GM10248 (cell line): Measurements from ENCODE around the gene EHD4.

Source experiments
- CTCF ChIA-PET: fragments of 300-600 bp; sonication (Branson Sonifier 250); formaldehyde crosslinking; extraction: SDS; loops from one replicate; lab custom pipeline; 2021; ENCODE audit warnings: antibody characterized with exemption; lab: Yijun Ruan, JAX
- POLR2A ChIA-PET: fragments of 350-650 bp; sonication (Branson Sonifier 250); formaldehyde crosslinking; extraction: SDS; loops from one replicate; lab custom pipeline; 2020; ENCODE audit warnings: antibody characterized with exemption; lab: Yijun Ruan, JAX
- DNase-seq: peaks from one replicate; pipeline ENCODE4 v3.0.0; 2012; ENCODE audit errors: extremely low spot score
- TF ChIP-seq, protein P1 (sequence below): IDR thresholded peaks from 2 replicates; pipeline ENCODE4 v1.5.1; 2012; ENCODE audit warnings: mild to moderate bottlenecking, low read depth; ENCODE audit errors: extremely low read depth, missing control alignments, control extremely low read depth

Gene EHD4

DNA sequence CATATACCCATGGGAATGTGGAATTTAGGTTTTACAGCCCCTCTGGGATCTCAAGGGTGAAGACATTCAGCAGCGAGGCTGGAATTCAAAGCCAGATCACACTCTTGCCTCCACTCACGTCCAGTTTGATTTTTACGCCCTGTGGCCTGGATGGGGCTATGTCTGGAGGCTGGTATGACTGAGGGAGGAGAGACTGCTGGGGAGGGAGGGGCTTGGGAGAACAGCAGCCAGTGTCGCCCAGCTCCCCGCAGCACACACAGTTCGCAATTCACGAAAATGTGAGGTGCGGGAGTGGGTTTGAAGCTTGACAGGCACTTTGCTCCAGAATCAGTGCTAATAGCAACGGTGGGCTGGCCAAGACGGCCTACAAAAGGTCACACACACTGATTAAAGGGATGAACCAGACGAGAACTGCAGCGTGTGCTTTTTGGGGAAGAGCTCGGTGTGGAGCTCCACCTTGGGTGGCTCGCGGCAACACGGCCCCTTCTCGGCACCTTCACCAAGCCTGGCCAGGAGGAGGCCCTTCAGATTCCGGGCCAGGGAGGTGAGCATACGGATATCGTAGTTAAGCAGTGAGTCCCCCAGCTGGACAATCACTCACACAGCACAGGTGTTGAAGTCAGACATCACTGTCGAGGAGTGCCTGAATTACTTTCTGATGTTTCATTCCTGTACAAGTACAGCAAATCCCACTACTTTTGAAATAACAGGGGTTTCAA lies 16.4 kb downstream of the EHD4 start:
- CTCF ChIA-PET: interaction anchor here (1.1 to 1.6 kb wide), 3 partner anchors 10 to 28 kb away, joined by 3 to 5 read pairs (median 3); partner anchors contain the start of gene EHD4
- TF ChIP-seq, protein P1, sequence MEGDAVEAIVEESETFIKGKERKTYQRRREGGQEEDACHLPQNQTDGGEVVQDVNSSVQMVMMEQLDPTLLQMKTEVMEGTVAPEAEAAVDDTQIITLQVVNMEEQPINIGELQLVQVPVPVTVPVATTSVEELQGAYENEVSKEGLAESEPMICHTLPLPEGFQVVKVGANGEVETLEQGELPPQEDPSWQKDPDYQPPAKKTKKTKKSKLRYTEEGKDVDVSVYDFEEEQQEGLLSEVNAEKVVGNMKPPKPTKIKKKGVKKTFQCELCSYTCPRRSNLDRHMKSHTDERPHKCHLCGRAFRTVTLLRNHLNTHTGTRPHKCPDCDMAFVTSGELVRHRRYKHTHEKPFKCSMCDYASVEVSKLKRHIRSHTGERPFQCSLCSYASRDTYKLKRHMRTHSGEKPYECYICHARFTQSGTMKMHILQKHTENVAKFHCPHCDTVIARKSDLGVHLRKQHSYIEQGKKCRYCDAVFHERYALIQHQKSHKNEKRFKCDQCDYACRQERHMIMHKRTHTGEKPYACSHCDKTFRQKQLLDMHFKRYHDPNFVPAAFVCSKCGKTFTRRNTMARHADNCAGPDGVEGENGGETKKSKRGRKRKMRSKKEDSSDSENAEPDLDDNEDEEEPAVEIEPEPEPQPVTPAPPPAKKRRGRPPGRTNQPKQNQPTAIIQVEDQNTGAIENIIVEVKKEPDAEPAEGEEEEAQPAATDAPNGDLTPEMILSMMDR: peak; percentile 1
- no peak for DNase-seq
- POLR2A ChIA-PET: no interaction called here

DNA sequence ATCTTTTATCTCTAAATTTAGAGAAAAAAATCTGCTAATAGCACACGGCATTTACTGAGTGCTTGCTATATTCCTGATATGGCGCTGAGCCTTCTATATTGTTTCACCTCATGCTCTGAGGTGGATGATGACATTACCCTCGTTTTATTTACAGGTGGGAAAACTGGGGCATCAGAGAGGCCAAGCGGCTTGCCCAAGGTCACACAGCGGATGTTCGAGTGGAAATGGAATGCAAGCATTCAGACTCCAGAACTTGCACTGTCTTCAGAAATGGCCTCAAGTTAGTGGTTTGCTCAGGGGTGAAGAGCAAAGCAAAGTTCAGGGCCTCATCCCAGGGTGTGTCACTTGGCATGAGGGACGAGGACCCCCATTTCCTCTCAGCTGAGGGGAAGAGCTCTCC lies 17.3 kb downstream of the EHD4 start:
- ChIA-PET CTCF (interaction anchor here (1.0 kb wide), 1 partner anchor 11 kb away, joined by 5 read pairs; no protein-coding TSS in a partner anchor), POLR2A (no interaction called here)
- TF ChIP-seq, protein P1: no peak
- DNase-seq: no peak

DNA sequence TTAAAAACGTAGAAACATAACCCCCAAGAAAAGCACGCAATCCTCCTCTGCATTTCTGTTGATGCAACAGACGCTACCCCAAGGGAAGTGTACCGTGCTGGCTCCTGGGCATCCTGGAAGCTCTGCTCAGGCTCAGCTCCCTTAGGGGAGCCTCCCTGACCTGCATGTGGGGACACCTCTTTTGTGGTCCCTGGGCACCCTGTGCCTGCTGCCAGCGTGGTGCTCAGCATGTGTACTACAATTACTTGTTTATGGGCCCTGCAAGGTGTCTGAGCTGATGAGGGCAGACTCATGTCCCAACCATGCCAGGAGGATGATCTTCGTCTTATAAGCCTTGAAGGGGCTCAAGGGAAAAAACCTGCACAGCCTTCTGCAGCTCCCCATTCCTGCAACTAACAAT lies 18.3 kb downstream of the EHD4 start:
- no peak for DNase-seq
- ChIA-PET CTCF (interaction anchor here (1.4 to 3.2 kb wide), 6 partner anchors 11 to 50 kb away, joined by 4 to 11 read pairs (median 8); no protein-coding TSS in a partner anchor), POLR2A (interaction anchor here (1.0 to 1.4 kb wide), 3 partner anchors 16 to 18 kb away, joined by 3 to 4 read pairs (median 3); partner anchors contain the start of gene EHD4)
- TF ChIP-seq, protein P1: no peak

DNA sequence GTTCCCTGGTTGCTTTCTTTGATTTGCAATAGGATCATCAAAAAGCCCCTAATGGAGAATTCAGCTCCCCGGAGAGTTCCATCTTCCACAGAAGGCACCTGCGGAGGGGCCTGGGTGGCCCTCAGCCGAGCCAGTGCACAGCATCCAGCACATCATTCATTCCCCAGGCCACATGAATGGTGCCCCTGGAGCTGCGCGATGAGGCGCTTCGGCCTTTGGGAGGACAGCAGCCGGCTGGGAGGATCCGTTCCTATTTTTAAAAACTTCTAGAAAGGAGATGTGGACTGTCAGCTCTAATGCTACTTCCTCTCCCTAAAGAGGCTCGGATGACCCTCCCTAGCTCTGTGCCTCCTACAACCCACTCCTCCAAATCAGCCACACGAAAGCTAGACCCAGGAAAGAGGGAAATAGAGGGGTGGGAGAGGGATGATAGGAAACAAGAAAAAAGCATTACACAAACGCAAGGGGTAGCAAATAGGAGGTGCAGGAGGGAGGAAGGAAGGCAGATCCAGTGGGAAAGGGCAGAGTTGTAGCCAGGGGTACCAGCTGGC lies 20.3 kb downstream of the EHD4 start:
- no peak for DNase-seq
- POLR2A ChIA-PET: no interaction called here
- TF ChIP-seq, protein P1: no peak
- CTCF ChIA-PET: interaction anchor here (1.0 to 3.2 kb wide), 7 partner anchors 8 to 178 kb away, joined by 3 to 11 read pairs (median 4); partner anchors contain the start of gene MAPKBP1

DNA sequence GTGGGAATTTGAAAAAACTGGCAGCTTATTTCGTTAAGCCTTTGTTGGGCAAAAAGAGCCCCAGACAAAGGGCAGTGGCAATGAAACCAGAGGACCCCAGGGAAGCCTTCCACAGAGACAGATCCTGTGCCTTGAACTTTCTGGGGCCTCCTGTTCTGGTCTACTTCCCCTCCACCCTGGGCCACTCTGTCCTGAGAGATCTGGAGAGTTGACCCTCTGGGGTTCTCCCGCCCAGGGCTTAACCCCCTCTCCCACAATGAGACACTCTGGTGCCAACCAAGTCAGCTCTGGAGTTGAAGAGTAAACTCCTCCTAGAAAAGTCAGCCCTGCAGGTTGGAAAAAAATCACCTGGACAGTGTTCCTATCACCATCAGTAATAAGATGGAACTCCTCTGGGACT lies 20.8 kb downstream of the EHD4 start:
- ChIA-PET POLR2A (no interaction called here), CTCF (interaction anchor here (1.0 to 3.2 kb wide), 5 partner anchors 8 to 177 kb away, joined by 3 to 11 read pairs (median 4); partner anchors contain the start of gene MAPKBP1)
- no peak for DNase-seq
- TF ChIP-seq, protein P1: no peak

DNA sequence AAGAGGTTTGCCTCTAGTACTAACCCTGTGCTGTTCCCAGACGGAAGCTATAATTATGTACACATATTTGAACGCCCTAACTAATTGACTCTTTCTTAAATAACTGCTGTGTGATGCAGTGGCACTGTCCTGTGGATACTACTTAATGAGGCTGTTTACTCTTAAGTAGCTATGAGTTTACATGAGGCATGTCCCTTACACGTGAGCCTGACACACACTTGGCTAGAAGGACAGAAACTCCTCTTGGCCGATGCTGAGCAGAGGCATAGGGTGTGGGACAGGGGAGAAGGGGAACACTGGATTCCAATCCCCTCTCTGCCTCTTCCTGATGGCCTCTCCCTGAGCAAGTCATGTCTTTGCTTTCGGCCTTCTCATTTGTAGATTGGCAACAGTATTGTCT lies 21.9 kb downstream of the EHD4 start:
- POLR2A ChIA-PET: no interaction called here

More for the DNA sequence above, 21.9 kb downstream of the EHD4 start:
- CTCF ChIA-PET: interaction anchor here (1.6 kb wide), 1 partner anchor 10 kb away, joined by 7 read pairs; no protein-coding TSS in a partner anchor
- no peak for DNase-seq
- TF ChIP-seq, protein P1: no peak
